ENCODE measurements around the gene SYNGR3.

DNA sequence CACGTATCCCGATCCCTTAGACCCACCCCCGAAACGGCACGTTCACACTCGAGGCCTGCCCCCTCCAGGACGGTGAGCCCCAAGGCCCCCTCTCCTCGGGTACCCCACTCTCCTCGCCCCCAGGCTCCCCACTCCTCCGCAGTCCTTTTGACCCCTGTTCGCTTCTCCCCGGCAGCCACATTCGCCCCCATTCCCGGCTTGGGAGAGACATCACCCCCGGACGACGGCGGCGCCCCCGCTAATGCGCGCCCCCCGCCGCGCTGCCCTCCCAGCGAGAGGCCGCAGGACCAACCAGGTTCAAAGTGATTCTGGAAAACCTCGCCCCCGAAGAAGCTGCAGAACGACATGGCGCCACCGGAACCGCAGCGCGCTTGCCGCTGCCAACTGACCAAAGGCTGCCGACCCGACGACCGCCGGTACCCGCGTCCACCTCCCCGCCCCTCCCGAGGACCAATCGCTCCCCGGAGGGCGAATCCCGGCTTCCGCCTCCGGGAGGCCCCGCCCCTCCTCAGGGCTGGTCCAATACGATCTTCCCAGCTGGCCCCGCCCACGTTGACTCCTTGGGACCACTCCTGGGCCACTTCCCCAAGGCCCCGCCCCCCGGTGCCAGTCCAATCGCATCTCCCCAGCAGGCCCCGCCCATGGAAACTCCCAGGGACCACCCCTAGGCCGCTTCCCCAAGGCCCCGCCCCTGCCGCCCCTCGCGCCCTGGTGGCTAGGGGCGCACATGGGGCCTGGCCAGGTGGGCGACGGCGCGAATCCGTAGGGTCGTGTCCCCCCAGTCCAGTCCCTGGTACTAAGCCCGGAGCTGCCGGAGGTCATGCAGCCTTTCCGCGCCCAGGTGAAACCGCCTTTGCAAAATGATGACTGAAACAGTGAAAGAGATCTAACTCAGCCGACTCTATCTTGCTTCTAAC lies 46.7 kb upstream of the SYNGR3 start, which contains the start of gene MSRB1:
- TF ChIP-seq CTCF (IDR thresholded peaks at IDR 0.05 in 4 of 5, conservative IDR thresholded peaks at IDR 0.05 in 1 of 5) (peak in 1 of 5 experiments; percentile 18), POLR2A (IDR thresholded peaks at IDR 0.05) (peak; percentile 98 to 100)
